Measurements from ENCODE around the gene PLA2G15. TPM values are rescaled to one million over a fixed set of nuclear protein-coding genes. Genes with fewer than 3 reads are reported as not detected.

The PLA2G15 gene
- total RNA-seq, 4 donors from 2014 or later = 10.4 to 22.0 (median 15.3) TPM

GRCh38 chr16:68242085-68242484 lies 3.1 kb upstream of the PLA2G15 start:
- Histone ChIP-seq H3K4me1 (peaks cover 27 to 50% (median 43%) of the 10 kb centered on the region in 4 donors), H3K4me3 (no peak overlapping the region), H3K9me3 (no peaks in the 10 kb centered on the region), H3K27me3 (no peaks in the 10 kb centered on the region), H3K27ac (replicated peaks in 1 of 4) (no peak overlapping the region), H3K36me3 (no peaks in the 10 kb centered on the region)
- intact Hi-C loops (cut with DNase I) = no loop called here
- DNase-seq (ENCODE audit: extremely low spot score) = no peak
- WGBS = 87% methylated on average over 7 of the region's 7 CpGs
- TF ChIP-seq POLR2A (IDR thresholded peaks at IDR 0.05; ENCODE audit: low read depth) (no peak), POLR2AphosphoS5 (IDR thresholded peaks at IDR 0.05) (no peak), CTCF (IDR thresholded peaks at IDR 0.05) (no peak), EP300 (IDR thresholded peaks at IDR 0.05) (no peak)

DNA sequence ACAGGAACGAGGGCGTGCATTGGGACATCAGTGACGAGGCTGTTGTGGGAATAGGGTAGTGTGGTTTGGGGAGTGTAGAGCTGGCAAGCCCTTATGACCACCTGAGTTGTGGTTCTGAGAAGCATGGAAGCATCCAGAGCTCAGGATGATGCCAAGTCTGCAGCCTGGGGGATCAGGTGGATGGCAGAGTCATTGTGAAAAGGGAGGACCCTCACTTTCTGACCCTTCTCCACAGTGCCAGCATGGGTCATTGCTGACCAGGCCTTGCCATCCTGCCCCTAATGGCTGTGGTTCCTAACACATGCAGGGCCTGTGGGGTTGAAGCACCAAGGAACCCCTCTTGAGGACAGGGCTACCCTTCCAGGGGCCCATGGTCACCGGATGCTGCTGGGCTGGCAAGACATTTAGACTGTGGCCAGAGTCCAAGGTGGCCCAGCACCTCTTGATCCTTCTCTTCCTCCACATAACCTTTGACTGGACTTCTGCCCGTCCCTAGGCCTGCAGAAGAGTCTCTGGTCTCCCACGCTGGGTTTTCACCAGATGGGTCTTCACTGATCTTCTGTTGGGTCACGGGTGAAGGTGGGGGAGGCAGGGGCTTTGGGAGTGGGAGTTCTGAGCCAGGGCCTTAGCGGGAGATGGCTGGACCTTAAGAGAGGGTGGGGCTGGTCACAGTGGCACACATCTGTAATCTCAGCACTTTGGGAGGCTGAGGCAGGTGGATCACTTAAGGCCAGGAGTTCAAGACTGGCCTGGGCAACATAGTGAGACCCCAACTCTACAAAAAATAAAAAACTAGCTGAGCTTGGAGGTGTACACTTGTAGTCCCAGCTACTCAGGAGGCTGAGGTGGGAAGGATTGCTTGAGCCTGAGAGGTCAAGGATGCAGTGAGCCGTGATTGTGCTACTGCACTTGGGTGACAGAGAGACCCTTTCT lies 2.0 kb upstream of the PLA2G15 start:
- DNase-seq (ENCODE audit: extremely low spot score) = no peak
- Histone ChIP-seq H3K9me3 (no peaks in the 10 kb centered on the region), H3K4me3 (no peak overlapping the region), H3K4me1 (peaks cover 29 to 49% (median 47%) of the 10 kb centered on the region in 4 donors), H3K27ac (replicated peaks in 1 of 4) (no peak overlapping the region), H3K27me3 (no peaks in the 10 kb centered on the region), H3K36me3 (no peaks in the 10 kb centered on the region)
- TF ChIP-seq POLR2AphosphoS5 (IDR thresholded peaks at IDR 0.05) = no peak
- WGBS = 80% methylated on average over 9 of the region's 9 CpGs
- intact Hi-C loops (cut with DNase I) = no loop called here

DNA sequence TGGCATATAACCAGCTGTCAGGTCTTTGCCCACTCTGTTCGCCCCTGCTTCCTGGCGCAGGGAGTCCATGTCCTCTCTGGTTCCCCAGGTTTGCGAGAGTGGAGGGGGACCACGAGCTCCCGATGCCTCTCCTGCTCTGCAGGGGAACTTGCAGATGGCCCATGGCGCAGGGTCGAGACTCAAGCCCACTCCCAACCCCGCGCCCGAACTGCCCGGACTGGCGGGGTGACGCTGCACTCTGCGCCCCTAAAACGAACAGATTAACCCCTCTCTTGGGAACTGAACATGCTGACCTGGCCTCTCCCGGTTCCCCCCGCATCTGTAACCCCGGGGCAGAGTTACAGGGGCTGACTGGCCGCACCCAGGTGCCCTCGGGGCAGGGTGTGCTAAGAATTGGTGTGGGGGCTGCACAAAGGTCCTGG lies 681 bp upstream of the PLA2G15 start:
- H3K9me3 ChIP-seq = no peaks in the 10 kb centered on the region
- no peak for DNase-seq (ENCODE audit: extremely low spot score)
- H3K4me3 ChIP-seq = peak overlapping the region; percentile 72 to 96 (median 92)
- H3K4me1 ChIP-seq = peaks cover 36 to 43% (median 43%) of the 10 kb centered on the region in 4 donors
- intact Hi-C loops (cut with DNase I) = no loop called here
- H3K27ac ChIP-seq (replicated peaks in 1 of 4) = peak overlapping the region; percentile 65 to 79 (median 68)
- H3K27me3 ChIP-seq = no peaks in the 10 kb centered on the region
- WGBS = 13% methylated on average over 3 of the region's 20 CpGs
- H3K36me3 ChIP-seq = peaks cover 0 to 11% (median 8%) of the 10 kb centered on the region in 4 donors
- TF ChIP-seq POLR2A (IDR thresholded peaks at IDR 0.05; ENCODE audit: low read depth) = no peak
- TF ChIP-seq CTCF (IDR thresholded peaks at IDR 0.05) = no peak
- no peak for TF ChIP-seq EP300 (IDR thresholded peaks at IDR 0.05)
- no peak for TF ChIP-seq POLR2AphosphoS5 (IDR thresholded peaks at IDR 0.05)

DNA sequence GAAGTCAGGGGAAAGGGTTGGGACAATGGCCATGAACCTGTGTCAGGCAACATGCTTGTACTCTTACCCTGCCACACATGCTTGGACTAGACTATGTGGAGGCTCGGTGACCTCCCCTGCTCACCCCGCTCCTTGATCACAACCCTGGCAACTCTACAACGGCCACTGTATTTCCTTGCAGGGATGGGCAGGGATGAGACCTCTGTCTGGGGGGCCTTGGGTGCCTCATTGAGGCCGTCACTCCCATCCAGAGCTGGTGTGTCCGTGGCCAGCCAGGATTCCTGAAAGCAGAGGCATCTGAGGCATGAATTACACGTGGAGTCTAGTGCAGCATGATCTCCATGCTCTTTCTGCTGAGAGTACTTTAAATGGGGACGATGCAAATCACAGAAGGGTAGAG lies 948 bp downstream of the PLA2G15 start:
- peaks cover 34 to 36% (median 35%) of the 10 kb centered on the region in 4 donors for H3K4me1 ChIP-seq
- intact Hi-C loops (cut with DNase I) = no loop called here
- DNase-seq (ENCODE audit: extremely low spot score) = no peak
- no peaks in the 10 kb centered on the region for H3K9me3 ChIP-seq
- peak overlapping the region; percentile 72 to 96 (median 92) for H3K4me3 ChIP-seq
- peak overlapping the region in 1 of 4 donors; percentile 19 for H3K27ac ChIP-seq (replicated peaks in 1 of 4)
- WGBS = 95% methylated on average over 3 of the region's 7 CpGs
- TF ChIP-seq POLR2A (IDR thresholded peaks at IDR 0.05; ENCODE audit: low read depth) = no peak
- no peak for TF ChIP-seq CTCF (IDR thresholded peaks at IDR 0.05)
- no peak for TF ChIP-seq EP300 (IDR thresholded peaks at IDR 0.05)
- TF ChIP-seq POLR2AphosphoS5 (IDR thresholded peaks at IDR 0.05) = no peak
- peaks cover 0 to 28% (median 23%) of the 10 kb centered on the region in 4 donors for H3K36me3 ChIP-seq
- H3K27me3 ChIP-seq = no peaks in the 10 kb centered on the region

DNA sequence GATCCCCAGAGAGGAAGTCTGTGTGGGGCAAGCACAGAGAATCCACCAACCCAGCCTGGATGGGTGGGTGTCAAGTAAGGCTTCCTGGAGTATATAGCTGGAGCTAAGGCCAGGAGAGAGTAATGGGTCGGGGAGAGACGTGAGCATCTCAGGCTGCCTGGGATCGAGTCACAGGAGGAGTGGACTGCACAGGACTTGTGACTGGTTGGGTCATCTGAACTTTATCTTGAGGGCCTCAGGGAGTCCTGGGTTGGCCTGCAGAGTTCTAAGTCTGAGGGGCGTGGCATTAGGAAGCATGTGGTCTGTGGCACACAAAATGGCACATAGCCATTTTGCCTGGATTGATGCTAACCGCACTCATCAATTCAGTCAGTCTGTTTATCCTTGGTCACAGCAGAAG lies 1.5 kb downstream of the PLA2G15 start:
- intact Hi-C loops (cut with DNase I) = no loop called here

More for the DNA sequence above, 1.5 kb downstream of the PLA2G15 start:
- no peak for DNase-seq (ENCODE audit: extremely low spot score)
- no peaks in the 10 kb centered on the region for H3K9me3 ChIP-seq
- TF ChIP-seq EP300 (IDR thresholded peaks at IDR 0.05) (no peak), POLR2A (IDR thresholded peaks at IDR 0.05; ENCODE audit: low read depth) (peak; percentile 17)
- 80% methylated on average over 4 of the region's 5 CpGs for WGBS
- peaks cover 0 to 31% (median 29%) of the 10 kb centered on the region in 4 donors for H3K36me3 ChIP-seq
- peak overlapping the region in 2 of 4 donors; percentile 19 to 24 for H3K27ac ChIP-seq (replicated peaks in 1 of 4)
- H3K4me1 ChIP-seq = peaks cover 34 to 36% (median 35%) of the 10 kb centered on the region in 4 donors
- peak overlapping the region; percentile 72 to 96 (median 92) for H3K4me3 ChIP-seq
- H3K27me3 ChIP-seq = no peaks in the 10 kb centered on the region

All from esophagus muscularis mucosa (tissue), 4 donors.